ENCODE data around the gene HNRNPA1L2. TPM values are rescaled to one million over a fixed set of nuclear protein-coding genes. Genes with fewer than 3 reads are reported as not detected.

HNRNPA1L2 gene
- 2.0 and 4.9 TPM in 2 replicates for total RNA-seq

GRCh38 chr13:52642131-52642530, at the start of gene HNRNPA1L2:
TSS of gene HNRNPA1L2 (plus strand) at chr13:52642431. CDS start at chr13:52642493, 62 bp downstream.

DNA sequence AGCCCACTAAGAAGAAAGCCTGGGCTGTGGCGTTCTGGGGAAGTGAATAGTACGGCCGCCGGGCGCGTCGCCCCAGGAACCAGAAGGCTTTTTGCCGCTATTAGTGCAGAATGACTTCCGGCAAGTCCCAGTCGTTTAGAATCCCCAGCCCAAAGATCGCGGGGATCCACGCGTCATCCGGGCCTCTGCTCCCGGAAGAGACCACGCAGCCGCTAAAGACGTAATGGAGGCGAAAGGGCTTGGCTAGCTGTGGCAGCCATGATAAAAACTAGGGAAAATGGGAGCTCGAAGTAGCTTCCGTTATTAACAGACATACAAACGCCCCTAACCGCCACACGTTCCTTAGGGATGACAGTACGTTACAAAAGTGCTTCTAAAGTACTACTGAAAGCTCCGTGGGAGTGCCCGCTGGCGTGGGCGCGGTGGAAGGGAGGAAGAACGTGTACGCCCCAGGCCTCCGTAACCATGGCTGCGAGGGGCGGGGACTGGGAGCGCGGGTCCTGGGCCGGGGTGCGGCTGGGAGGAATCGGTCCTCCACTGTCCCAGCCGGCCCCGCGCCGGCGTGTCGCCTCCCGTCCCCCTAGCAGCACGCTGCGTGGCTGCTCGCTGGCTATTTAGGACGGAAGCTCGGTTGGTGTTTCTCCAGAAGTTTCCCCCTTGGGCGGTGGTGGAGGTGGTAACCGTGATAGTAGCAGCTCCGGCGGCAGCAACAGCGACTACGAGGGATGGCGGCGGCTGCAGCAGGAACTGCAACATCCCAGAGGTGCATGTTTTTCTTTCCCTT, 10.2 kb downstream of the HNRNPA1L2 start, which contains the start of gene SUGT1:
Gene SUGT1 (plus strand): TSS at position 641 of the 784 bp plus-strand sequence. CDS start 85 bp downstream, at position 726.

Other genes starting within 250 kb of the HNRNPA1L2 start
- 6.0 and 8.3 TPM in 2 replicates for gene THSD1, start 236.3 kb upstream of the HNRNPA1L2 start, total RNA-seq
- 23.5 and 28.2 TPM in 2 replicates for gene VPS36, start 191.8 kb upstream of the HNRNPA1L2 start, total RNA-seq
- gene CKAP2, start 187.0 kb upstream of the HNRNPA1L2 start, total RNA-seq = 9.8 and 54.4 TPM in 2 replicates
- 59.9 and 64.0 TPM in 2 replicates for gene SUGT1, start 10.4 kb downstream of the HNRNPA1L2 start, total RNA-seq
- not detected in 2 replicates for gene CNMD, start 97.4 kb downstream of the HNRNPA1L2 start, total RNA-seq
- gene PCDH8, start 206.2 kb downstream of the HNRNPA1L2 start, total RNA-seq = not detected in 2 replicates